Measurements from ENCODE around the gene PARD3.

DNA sequence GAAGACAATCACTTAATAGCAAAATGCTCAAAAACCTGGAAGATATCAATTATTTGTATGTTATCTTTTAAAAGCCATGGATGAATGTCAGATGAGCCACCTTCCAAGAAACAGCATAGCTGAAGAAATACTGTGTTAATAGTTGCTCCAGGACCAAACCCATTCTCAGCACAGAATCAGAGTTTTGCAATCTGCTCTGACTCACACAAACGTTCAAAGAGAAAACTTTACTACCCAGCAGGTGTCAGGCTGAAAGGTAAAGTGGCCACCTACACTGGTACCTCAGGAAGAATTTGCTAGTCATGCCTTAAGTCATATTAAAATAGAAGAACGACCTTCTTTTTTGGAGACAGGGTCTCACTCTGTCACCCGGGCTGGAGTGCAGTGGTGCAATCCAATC, 526.5 kb downstream of the PARD3 start:
- TF ChIP-seq POLR2A (IDR thresholded peaks at IDR 0.05): no peak
- no peak for TF ChIP-seq CTCF (IDR thresholded peaks at IDR 0.05)
